Progenitor cell of endocrine pancreas (in vitro differentiated cells): ENCODE results near the gene RAB6D. TPM values are rescaled to one million over a fixed set of nuclear protein-coding genes. Genes with fewer than 3 reads are reported as not detected.
A peak's percentile ranks its signal among the peaks of the same experiment; 100 is the strongest.
"Not testable (repeated sequence)": the region's sequence is repeated elsewhere in the genome, so short reads cannot be mapped to it uniquely, and the experiment has no call there.

Experiments used
- DNase-seq: peaks from one replicate; pipeline ENCODE4 v3.0.0; 2021; ENCODE audit warnings: low spot score; ENCODE audit not compliant: unreplicated experiment
- H3K27ac Mint-ChIP-seq: 2 replicates; pipeline ENCODE4 v1.8.0; 2021; ENCODE audit warnings: mild to moderate bottlenecking, moderate library complexity, mixed read lengths
- H3K27me3 Mint-ChIP-seq: 2 replicates; pipeline ENCODE4 v1.8.0; 2021; ENCODE audit warnings: mixed read lengths
- H3K36me3 Mint-ChIP-seq: 2 replicates; pipeline ENCODE4 v1.8.0; 2022; ENCODE audit warnings: mixed read lengths; ENCODE audit not compliant: insufficient read depth
- H3K4me1 Mint-ChIP-seq: 2 replicates; pipeline ENCODE4 v1.8.0; 2021; ENCODE audit warnings: low read depth, mixed read lengths
- H3K4me3 Mint-ChIP-seq: 2 replicates; pipeline ENCODE4 v1.8.0; 2021; ENCODE audit warnings: low read depth, mild to moderate bottlenecking, moderate library complexity, mixed read lengths
- H3K9me3 Mint-ChIP-seq: 2 replicates; pipeline ENCODE4 v1.8.0; 2021; ENCODE audit warnings: low read depth, mixed read lengths
- total RNA-seq: library from RNA; stranded (reverse); gene quantifications from 2 replicates; pipeline ENCODE4 v1.2.1, GENCODE V29; 2021
- TF ChIP-seq, protein P1 (sequence below): fragments of 200-600 bp; sonication (generic); IDR thresholded peaks from one replicate; pipeline ENCODE4 v1.5.0; 2021; ENCODE audit warnings: antibody characterized with exemption, mild to moderate bottlenecking; ENCODE audit not compliant: unreplicated experiment

RAB6D gene
- total RNA-seq, 1 donor from 2014 or later: 0.31 TPM

DNA sequence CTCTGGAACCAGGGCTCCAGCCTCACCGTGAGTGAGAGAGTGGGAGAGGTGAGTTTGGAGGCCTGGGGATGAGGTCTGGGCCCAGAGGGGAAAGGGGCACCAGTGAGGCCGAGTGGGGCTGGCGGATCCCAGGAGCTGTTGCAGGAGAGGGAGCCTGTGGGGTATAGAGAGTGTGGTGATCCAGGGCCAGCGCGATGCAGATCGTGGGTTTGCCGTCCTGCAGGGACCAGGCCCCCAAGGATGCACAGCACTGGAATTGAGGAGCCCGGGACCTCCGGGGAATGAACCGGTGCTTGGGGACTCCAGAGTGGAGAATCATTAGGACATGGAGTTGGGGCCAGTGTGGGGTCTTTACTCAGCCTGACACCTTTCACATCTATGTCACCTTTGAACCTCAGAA, 25.7 kb upstream of the RAB6D start:
- no peak for DNase-seq
- Mint-ChIP-seq H3K27me3 (peaks cover 30% of the 10 kb centered on the region), H3K27ac (no peak overlapping the region), H3K4me1 (peaks cover 1% of the 10 kb centered on the region), H3K36me3 (no peaks in the 10 kb centered on the region), H3K9me3 (no peaks in the 10 kb centered on the region), H3K4me3 (no peak overlapping the region)
- TF ChIP-seq, protein P1, sequence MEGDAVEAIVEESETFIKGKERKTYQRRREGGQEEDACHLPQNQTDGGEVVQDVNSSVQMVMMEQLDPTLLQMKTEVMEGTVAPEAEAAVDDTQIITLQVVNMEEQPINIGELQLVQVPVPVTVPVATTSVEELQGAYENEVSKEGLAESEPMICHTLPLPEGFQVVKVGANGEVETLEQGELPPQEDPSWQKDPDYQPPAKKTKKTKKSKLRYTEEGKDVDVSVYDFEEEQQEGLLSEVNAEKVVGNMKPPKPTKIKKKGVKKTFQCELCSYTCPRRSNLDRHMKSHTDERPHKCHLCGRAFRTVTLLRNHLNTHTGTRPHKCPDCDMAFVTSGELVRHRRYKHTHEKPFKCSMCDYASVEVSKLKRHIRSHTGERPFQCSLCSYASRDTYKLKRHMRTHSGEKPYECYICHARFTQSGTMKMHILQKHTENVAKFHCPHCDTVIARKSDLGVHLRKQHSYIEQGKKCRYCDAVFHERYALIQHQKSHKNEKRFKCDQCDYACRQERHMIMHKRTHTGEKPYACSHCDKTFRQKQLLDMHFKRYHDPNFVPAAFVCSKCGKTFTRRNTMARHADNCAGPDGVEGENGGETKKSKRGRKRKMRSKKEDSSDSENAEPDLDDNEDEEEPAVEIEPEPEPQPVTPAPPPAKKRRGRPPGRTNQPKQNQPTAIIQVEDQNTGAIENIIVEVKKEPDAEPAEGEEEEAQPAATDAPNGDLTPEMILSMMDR: no peak

DNA sequence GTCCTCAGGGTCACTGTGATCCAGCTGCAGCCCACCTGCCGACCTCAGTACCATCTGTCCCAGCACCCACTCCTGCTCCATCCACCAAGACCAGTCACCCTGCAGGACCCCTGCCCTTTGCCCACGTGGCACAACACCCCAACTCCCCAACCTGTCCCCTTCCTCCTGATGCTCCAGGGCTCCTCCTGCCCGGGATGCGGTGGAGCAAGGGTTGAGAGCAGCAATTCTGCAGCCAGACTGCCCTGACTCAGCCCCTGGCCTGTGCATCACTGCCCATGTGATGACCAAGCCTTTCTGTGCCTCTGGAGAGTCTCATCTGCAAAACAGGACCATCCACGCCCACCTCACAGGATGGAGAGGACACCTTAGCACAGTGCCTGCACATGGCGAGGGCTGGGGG, 24.9 kb upstream of the RAB6D start:
- not testable (repeated sequence) for H3K4me3 Mint-ChIP-seq, DNase-seq, H3K4me1 Mint-ChIP-seq, H3K36me3 Mint-ChIP-seq, H3K9me3 Mint-ChIP-seq, H3K27ac Mint-ChIP-seq
- H3K27me3 Mint-ChIP-seq: peaks cover 24% of the 10 kb centered on the region

GRCh38 chr2:131373111-131373510, 9.1 kb upstream of the RAB6D start:
- not testable (repeated sequence) for H3K4me3 Mint-ChIP-seq, H3K27ac Mint-ChIP-seq, H3K27me3 Mint-ChIP-seq, H3K36me3 Mint-ChIP-seq, H3K4me1 Mint-ChIP-seq, H3K9me3 Mint-ChIP-seq, DNase-seq

GRCh38 chr2:131369954-131370353, 6.0 kb upstream of the RAB6D start:
- Mint-ChIP-seq H3K27me3 (peaks cover 13% of the 10 kb centered on the region), H3K36me3 (no peaks in the 10 kb centered on the region), H3K4me3 (no peak overlapping the region), H3K27ac (no peak overlapping the region), H3K9me3 (no peaks in the 10 kb centered on the region), H3K4me1 (peaks cover 1% of the 10 kb centered on the region)
- DNase-seq: no peak
- TF ChIP-seq, protein P1: no peak

GRCh38 chr2:131368493-131369066, 4.6 kb upstream of the RAB6D start:
- not testable (repeated sequence) for H3K36me3 Mint-ChIP-seq, H3K9me3 Mint-ChIP-seq, DNase-seq, H3K4me3 Mint-ChIP-seq, H3K4me1 Mint-ChIP-seq, H3K27ac Mint-ChIP-seq
- H3K27me3 Mint-ChIP-seq: peaks cover 16% of the 10 kb centered on the region

GRCh38 chr2:131367352-131367751, 3.4 kb upstream of the RAB6D start:
- TF ChIP-seq, protein P1: no peak
- DNase-seq: no peak
- Mint-ChIP-seq H3K4me3 (no peak overlapping the region), H3K4me1 (peaks cover 1% of the 10 kb centered on the region), H3K36me3 (no peaks in the 10 kb centered on the region), H3K27ac (peak overlapping the region; percentile 54), H3K9me3 (no peaks in the 10 kb centered on the region), H3K27me3 (peaks cover 21% of the 10 kb centered on the region)

GRCh38 chr2:131366643-131367042, 2.7 kb upstream of the RAB6D start:
- no peak for DNase-seq
- H3K9me3 Mint-ChIP-seq: no peaks in the 10 kb centered on the region
- no peak overlapping the region for H3K4me3 Mint-ChIP-seq
- TF ChIP-seq, protein P1: no peak
- H3K4me1 Mint-ChIP-seq: peaks cover 1% of the 10 kb centered on the region
- H3K27me3 Mint-ChIP-seq: peaks cover 28% of the 10 kb centered on the region
- no peaks in the 10 kb centered on the region for H3K36me3 Mint-ChIP-seq
- no peak overlapping the region for H3K27ac Mint-ChIP-seq
